NB4 (cell line): ENCODE data around the gene SDE2.
A peak's percentile ranks its signal among the peaks of the same experiment; 100 is the strongest.

ENCODE experiments used
- DNase-seq: peaks from one replicate; pipeline ENCODE4 v3.0.0; 2010; ENCODE audit warnings: low read depth
- H3K4me3 ChIP-seq: one replicate; pipeline ENCODE4 v1.5.1; 2011; ENCODE audit warnings: mild to moderate bottlenecking, low read depth, low read length, moderate library complexity
- MAX ChIP-seq: IDR thresholded peaks from 2 replicates; pipeline ENCODE4 v1.6.1; 2011; ENCODE audit warnings: low read depth, low read length
- MYC ChIP-seq: IDR thresholded peaks from 2 replicates; pipeline ENCODE4 v1.6.1; 2011; ENCODE audit warnings: low read depth, low read length
- POLR2A ChIP-seq: IDR thresholded peaks from 2 replicates; pipeline ENCODE4 v1.6.1; 2011; ENCODE audit warnings: mild to moderate bottlenecking; ENCODE audit not compliant: insufficient read length; ENCODE audit errors: extremely low read depth
- TF ChIP-seq, protein P1 (sequence below): IDR thresholded peaks from one replicate; pipeline ENCODE4 v1.5.1; 2012; ENCODE audit warnings: low read depth, low read length

Gene SDE2

GRCh38 chr1:225999912-226000337 lies 782 bp upstream of the SDE2 start:
- DNase-seq: no peak
- peak overlapping the region; percentile 68 for H3K4me3 ChIP-seq
- TF ChIP-seq MYC (no peak), POLR2A (no peak), MAX (no peak; the same call in 1 of the 2 replicates)
- TF ChIP-seq, protein P1, sequence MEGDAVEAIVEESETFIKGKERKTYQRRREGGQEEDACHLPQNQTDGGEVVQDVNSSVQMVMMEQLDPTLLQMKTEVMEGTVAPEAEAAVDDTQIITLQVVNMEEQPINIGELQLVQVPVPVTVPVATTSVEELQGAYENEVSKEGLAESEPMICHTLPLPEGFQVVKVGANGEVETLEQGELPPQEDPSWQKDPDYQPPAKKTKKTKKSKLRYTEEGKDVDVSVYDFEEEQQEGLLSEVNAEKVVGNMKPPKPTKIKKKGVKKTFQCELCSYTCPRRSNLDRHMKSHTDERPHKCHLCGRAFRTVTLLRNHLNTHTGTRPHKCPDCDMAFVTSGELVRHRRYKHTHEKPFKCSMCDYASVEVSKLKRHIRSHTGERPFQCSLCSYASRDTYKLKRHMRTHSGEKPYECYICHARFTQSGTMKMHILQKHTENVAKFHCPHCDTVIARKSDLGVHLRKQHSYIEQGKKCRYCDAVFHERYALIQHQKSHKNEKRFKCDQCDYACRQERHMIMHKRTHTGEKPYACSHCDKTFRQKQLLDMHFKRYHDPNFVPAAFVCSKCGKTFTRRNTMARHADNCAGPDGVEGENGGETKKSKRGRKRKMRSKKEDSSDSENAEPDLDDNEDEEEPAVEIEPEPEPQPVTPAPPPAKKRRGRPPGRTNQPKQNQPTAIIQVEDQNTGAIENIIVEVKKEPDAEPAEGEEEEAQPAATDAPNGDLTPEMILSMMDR: no peak

DNA sequence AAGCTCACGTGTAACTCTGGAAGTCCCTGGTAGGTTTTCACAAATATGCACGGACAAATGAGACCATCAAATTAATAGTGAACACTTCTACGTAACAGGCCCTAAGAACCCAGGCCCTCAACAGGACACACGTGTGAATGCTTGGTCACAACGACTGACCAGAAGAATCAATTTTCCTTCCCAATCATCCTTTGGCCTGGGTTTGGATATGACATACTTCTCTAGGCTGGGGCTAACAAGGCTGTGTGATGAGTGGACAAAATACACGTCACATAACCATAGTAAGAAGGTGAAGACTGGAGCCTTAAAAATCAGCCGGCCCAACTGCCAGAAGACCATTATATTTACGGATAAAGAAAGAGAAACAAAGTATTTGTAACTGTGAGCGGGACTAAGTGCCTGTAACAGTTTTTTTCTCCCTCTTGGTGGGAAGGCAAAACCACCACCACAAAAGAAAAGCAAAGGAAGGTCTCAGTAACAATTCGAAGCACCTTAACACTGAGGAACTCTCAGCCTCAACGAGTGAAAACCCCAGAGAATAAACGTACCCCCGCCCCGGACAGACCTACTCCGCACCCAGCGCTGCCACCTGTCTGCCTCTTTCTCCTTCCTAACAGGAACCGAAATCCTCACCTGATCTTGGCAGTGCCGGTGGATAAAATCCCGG lies 450 bp downstream of the SDE2 start:
- peak; percentile 25 for DNase-seq
- peak overlapping the region; percentile 80 for H3K4me3 ChIP-seq
- TF ChIP-seq, protein P1: no peak
- no peak for TF ChIP-seq MYC
- TF ChIP-seq POLR2A: no peak
- no peak for TF ChIP-seq MAX

DNA sequence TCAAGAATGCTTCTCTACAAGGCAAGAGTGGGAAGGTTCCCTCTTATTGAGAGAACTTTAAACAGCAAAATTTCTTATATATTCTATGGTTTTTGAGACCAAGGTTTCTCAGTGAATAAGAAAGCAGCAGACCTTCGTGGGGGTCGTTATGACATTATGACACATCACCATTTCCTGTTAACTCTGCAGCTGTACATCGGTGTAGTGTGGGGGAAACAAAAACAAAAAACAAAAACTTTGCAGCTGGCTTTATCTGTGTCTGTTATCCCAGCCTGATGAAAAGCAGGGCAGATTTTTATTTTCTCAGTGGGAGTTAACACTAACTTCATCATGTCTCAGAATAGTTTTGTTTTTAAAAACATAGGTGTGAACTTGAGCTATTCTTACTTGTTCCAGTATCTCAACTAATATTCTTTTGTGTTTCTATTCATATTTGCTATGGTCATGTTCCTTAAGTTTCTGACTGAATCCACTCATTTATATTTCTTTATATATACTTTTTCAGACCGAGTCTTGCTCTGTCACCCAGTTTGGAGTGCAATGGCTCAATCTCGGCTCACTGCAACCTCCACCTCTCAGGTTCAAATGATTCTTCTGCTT lies 2.1 kb downstream of the SDE2 start:
- peak overlapping the region; percentile 80 for H3K4me3 ChIP-seq
- DNase-seq: peak; percentile 50
- TF ChIP-seq MAX: no peak
- no peak for TF ChIP-seq MYC
- no peak for TF ChIP-seq POLR2A
- TF ChIP-seq, protein P1: no peak

DNA sequence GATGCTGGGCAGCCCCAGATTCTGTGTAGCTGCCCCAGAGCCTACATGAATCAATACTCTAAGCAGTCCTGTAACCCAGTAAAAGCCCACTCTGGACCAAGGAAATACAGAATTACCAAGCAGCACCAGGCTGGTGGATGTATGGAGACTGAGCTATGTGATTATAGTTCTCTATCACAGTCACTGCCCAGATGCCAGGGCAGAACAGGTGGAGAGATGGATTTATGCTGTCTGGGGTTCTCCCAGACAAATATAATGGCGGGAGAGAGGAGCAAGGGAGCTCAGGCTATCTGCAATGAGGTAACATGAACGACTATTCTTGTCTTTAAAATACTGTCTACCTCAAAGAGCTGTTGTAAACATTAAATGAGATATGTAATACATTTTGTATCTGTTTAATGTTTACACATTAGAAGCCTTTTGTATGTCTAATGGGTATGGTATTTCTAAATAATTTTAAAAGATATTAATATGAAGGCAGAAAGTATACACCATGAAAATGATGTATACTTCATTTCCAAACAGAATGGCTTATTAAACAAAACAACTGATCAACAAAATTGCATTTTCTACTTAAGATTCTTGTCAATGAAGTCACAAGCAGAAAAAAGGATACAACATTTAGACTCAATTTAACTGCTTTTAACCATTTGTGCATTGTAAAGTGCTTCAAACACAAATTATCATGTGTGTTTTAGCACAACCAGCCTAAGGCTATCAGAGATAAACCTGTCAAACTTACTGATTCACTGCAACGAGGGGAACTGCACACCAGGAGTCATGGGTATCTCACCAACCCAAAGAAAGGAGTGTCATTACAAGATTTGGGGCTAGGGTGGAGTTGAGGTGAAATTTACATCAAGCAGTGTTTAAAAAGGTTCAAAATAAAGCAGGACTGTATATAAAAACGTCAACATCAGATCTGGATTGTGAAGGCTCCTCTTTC lies 3.0 kb downstream of the SDE2 start:
- H3K4me3 ChIP-seq: peak overlapping the region; percentile 80
- TF ChIP-seq MYC (no peak), POLR2A (no peak), MAX (no peak)
- TF ChIP-seq, protein P1: no peak
- DNase-seq: no peak

GRCh38 chr1:225990705-225991464 lies 8.3 kb downstream of the SDE2 start:
- H3K4me3 ChIP-seq: no peak overlapping the region
- TF ChIP-seq MAX: no peak
- no peak for TF ChIP-seq POLR2A
- TF ChIP-seq, protein P1: no peak
- no peak for TF ChIP-seq MYC
- no peak for DNase-seq
